Endothelial cell of umbilical vein (primary cell): Measurements from ENCODE around the gene PDGFRB. TPM values are rescaled to one million over a fixed set of nuclear protein-coding genes. Genes with fewer than 3 reads are reported as not detected.

ENCODE experiments used
- BruUV-seq: library from RNA; stranded (reverse); fragments of 400-500 nt; replicated peaks from 2 replicates; lab custom pipeline; 2021; lab: Mats Ljungman, UMichigan
- CTCF ChIA-PET: fragments of 300-600, 350-600 bp; sonication (Branson Sonifier 250); formaldehyde crosslinking; loops from one replicate; lab custom pipeline; 2021; ENCODE audit warnings: antibody characterized with exemption, inconsistent platforms; lab: Charles Lee
- POLR2A ChIA-PET: fragments of 300-600, 350-600 bp; sonication (Branson Sonifier 250); formaldehyde crosslinking; loops from one replicate; lab custom pipeline; 2021; ENCODE audit warnings: antibody characterized with exemption, inconsistent platforms; lab: Charles Lee
- DNase-seq: peaks from one replicate; pipeline ENCODE4 v3.0.0-alpha.2; 2011; ENCODE audit warnings: low read depth, low spot score
- FAIRE-seq: peaks from 2 replicates; lab custom pipeline; 2011; peaks lifted over from hg19 to GRCh38; lab: Jason Lieb, UNC
- H2AFZ ChIP-seq: 2 replicates; pipeline ENCODE4 v1.6.0; 2012; ENCODE audit warnings: low read depth, low read length, control low read depth, inconsistent platforms
- H3K27ac ChIP-seq: 2 replicates; pipeline ENCODE4 v1.5.1; 2011; ENCODE audit warnings: low read depth, mild to moderate bottlenecking, control low read depth, low read length, moderate library complexity; ENCODE audit not compliant: insufficient read depth
- H3K27me3 ChIP-seq, 2 experiments: 2 replicates each; pipeline versions ENCODE4 v1.6.0 to v1.6.1; 2011; ENCODE audit warnings: low read length in 2 of 2, mixed read lengths in 1 of 2; ENCODE audit not compliant: control insufficient read depth in 2 of 2, insufficient read depth in 2 of 2
- H3K36me3 ChIP-seq, 2 experiments: 2 replicates in 1 of 2; 3 replicates in 1 of 2; pipeline ENCODE4 v1.5.1; 2011; ENCODE audit warnings: low read length in 2 of 2, mild to moderate bottlenecking in 1 of 2, moderate library complexity in 1 of 2; ENCODE audit not compliant: control insufficient read depth in 2 of 2, insufficient read depth in 2 of 2; ENCODE audit errors: extremely low read depth in 1 of 2
- H3K4me1 ChIP-seq: 3 replicates; pipeline ENCODE4 v1.5.1; 2011; ENCODE audit warnings: mild to moderate bottlenecking, low read length; ENCODE audit not compliant: control insufficient read depth, insufficient read depth; ENCODE audit errors: extremely low read depth
- H3K4me2 ChIP-seq: 2 replicates; pipeline ENCODE4 v1.6.1; 2011; ENCODE audit warnings: low read length, control low read depth, mixed read lengths; ENCODE audit not compliant: insufficient read depth
- H3K4me3 ChIP-seq, 3 experiments: fragments of 200-600 bp in 1 of 3; sonication (generic), shearing (Covaris generic) in 1 of 3; replicated peaks in 1 of 3; 2 replicates each; pipeline ENCODE4 v1.5.1; 2011 to 2016; ENCODE audit warnings: control low read depth in 3 of 3, low read length in 3 of 3, mild to moderate bottlenecking in 2 of 3, inconsistent platforms in 1 of 3, low read depth in 1 of 3, moderate library complexity in 1 of 3; ENCODE audit not compliant: insufficient read depth in 1 of 3
- H3K79me2 ChIP-seq: 2 replicates; pipeline ENCODE4 v1.6.0; 2012; ENCODE audit warnings: low read length, inconsistent platforms; ENCODE audit not compliant: control insufficient read depth, insufficient read depth
- H3K9ac ChIP-seq: replicated peaks from 2 replicates; pipeline ENCODE3; 2011; ENCODE audit warnings: low read length, control low read depth; ENCODE audit not compliant: insufficient read depth; ENCODE audit errors: extremely low read depth
- H3K9me1 ChIP-seq: replicated peaks from 3 replicates; pipeline ENCODE4 v1.6.0; 2011; ENCODE audit warnings: mild to moderate bottlenecking, low read length; ENCODE audit not compliant: control insufficient read depth, insufficient read depth; ENCODE audit errors: extremely low read depth
- H3K9me3 ChIP-seq: replicated peaks from 2 replicates; pipeline ENCODE4 v1.5.1; 2012; ENCODE audit warnings: low read length, inconsistent platforms; ENCODE audit not compliant: control insufficient read depth, insufficient read depth
- H4K20me1 ChIP-seq: replicated peaks from 2 replicates; pipeline ENCODE3; 2011; ENCODE audit warnings: mild to moderate bottlenecking, low read length; ENCODE audit not compliant: control insufficient read depth, insufficient read depth; ENCODE audit errors: extremely low read depth
- EZH2 ChIP-seq: IDR thresholded peaks from 2 replicates; pipeline ENCODE4 v1.6.1; 2012; ENCODE audit warnings: borderline replicate concordance, low read depth, mild to moderate bottlenecking, moderate library complexity, low read length, inconsistent platforms; ENCODE audit not compliant: severe bottlenecking
- FOS ChIP-seq: IDR thresholded peaks from 2 replicates; pipeline ENCODE4 v1.6.1; 2011; ENCODE audit warnings: mild to moderate bottlenecking, low read length, moderate library complexity, borderline replicate concordance; ENCODE audit not compliant: insufficient read depth
- GATA2 ChIP-seq: IDR thresholded peaks from 2 replicates; pipeline ENCODE4 v1.7.0; 2011; ENCODE audit warnings: low read depth, mild to moderate bottlenecking, moderate library complexity, mixed read lengths, low read length; ENCODE audit not compliant: insufficient read length, insufficient read depth
- JUN ChIP-seq: IDR thresholded peaks from 2 replicates; pipeline ENCODE4 v1.6.1; 2011; ENCODE audit warnings: borderline replicate concordance, low read depth; ENCODE audit not compliant: insufficient read length, insufficient read depth
- MYC ChIP-seq: IDR thresholded peaks from one replicate; pipeline ENCODE4 v1.6.1; 2011; ENCODE audit warnings: mild to moderate bottlenecking, low read depth, low read length
- POLR2A ChIP-seq: IDR thresholded peaks from 2 replicates; pipeline ENCODE4 v1.6.1; 2012; ENCODE audit warnings: low read depth, mild to moderate bottlenecking, control low read depth, low read length
- POLR2AphosphoS5 ChIP-seq: IDR thresholded peaks from 2 replicates; pipeline ENCODE4 v1.6.1; 2012; ENCODE audit warnings: low read depth, mild to moderate bottlenecking, control low read depth, low read length, moderate library complexity; ENCODE audit not compliant: insufficient read depth
- dilution Hi-C: fragments of 300-500 bp; cut with MboI; formaldehyde crosslinking; loops from one replicate; pipeline ENCODE4 v1.15.0; 2019; ENCODE audit warnings: low sequenced_read_pairs; ENCODE audit not compliant: extremely low pct_ligation_motif_present
- intact Hi-C: fragments of 100-400 bp; cut with micrococcal nuclease; formaldehyde crosslinking; loops from one replicate; pipeline ENCODE4 v1.10.0; 2022
- polyA plus RNA-seq, 4 experiments: library from polyadenylated mRNA; depleted of rRNA in 3 of 4; stranded (reverse) in 3 of 4; unstranded in 1 of 4; fragments of >200 nt; gene quantifications; 2 replicates each; pipeline versions ENCODE4 v1.2.1 to v1.2.3, GENCODE V29; 2011 to 2012; ENCODE audit warnings: missing spikeins in 1 of 4
- total RNA-seq: library from RNA; stranded (reverse); gene quantifications from 2 replicates; pipeline ENCODE4 v1.2.3, GENCODE V29; 2021
- TF ChIP-seq, protein P1 (sequence below): IDR thresholded peaks from 2 replicates; pipeline ENCODE4 v1.6.1; 2011; ENCODE audit not compliant: insufficient read depth, insufficient read length
- TF ChIP-seq, protein P2 (sequence below), 2 donors: IDR thresholded peaks; 1 replicate in 1 of 2; 2 replicates in 1 of 2; pipeline ENCODE4 v1.5.1; 2011; ENCODE audit warnings: low read length in 2 of 2, mild to moderate bottlenecking in 2 of 2, moderate library complexity in 2 of 2, control low read depth in 1 of 2, inconsistent platforms in 1 of 2, low read depth in 1 of 2; ENCODE audit not compliant: insufficient read depth in 1 of 2; ENCODE audit errors: extremely low read depth in 1 of 2

The PDGFRB gene
- total and polyA plus RNA-seq, 2 donors (not counting 3 experiments of a cell fraction or from before 2014, with no cell fraction given): 1.4 to 1.7 TPM

DNA sequence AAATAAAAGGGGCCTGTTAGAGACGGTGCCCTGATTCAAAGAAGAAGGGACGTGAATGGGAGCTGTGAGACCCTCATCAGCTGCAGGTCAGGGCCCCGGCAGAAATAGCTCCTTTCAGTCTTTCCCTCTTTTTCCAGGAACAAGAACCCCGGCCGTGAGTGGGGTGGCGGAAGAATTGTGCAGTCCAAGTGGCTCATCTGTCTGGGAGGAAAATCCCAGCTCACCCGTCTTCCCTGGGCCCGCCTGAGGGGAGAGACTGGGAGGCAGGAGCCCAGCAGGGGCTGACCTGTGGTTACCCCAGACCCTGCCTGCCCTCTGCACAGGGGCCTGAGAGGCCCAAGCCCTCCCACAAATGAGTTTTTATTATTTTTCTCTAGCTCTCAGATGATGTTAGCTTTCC is 44.5 kb downstream of the PDGFRB start:
- H2AFZ ChIP-seq: no peak overlapping the region
- no peak overlapping the region for H3K27ac ChIP-seq
- H3K9me3 ChIP-seq: no peaks in the 10 kb centered on the region
- CTCF ChIA-PET: interaction anchor here (1.3 to 2.1 kb wide), 3 partner anchors 11 to 120 kb away, joined by 3 to 7 read pairs (median 5); no protein-coding TSS in a partner anchor
- H3K4me2 ChIP-seq: no peak overlapping the region
- H3K9me1 ChIP-seq: no peaks in the 10 kb centered on the region
- H3K4me3 ChIP-seq: no peak overlapping the region
- dilution Hi-C loops (no loop called here), intact Hi-C loops (no loop called here)
- H3K27me3 ChIP-seq: peaks cover 4 to 5% of the 10 kb centered on the region in 2 experiments
- H3K9ac ChIP-seq: no peak overlapping the region
- H3K4me1 ChIP-seq: no peaks in the 10 kb centered on the region
- no peaks in the 10 kb centered on the region for H3K79me2 ChIP-seq
- no peak for TF ChIP-seq FOS
- TF ChIP-seq JUN: no peak
- TF ChIP-seq MYC: no peak
- no peak for TF ChIP-seq EZH2
- no peak for TF ChIP-seq POLR2A
- no peak for TF ChIP-seq POLR2AphosphoS5
- TF ChIP-seq, protein P1, sequence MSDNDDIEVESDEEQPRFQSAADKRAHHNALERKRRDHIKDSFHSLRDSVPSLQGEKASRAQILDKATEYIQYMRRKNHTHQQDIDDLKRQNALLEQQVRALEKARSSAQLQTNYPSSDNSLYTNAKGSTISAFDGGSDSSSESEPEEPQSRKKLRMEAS: no peak
- TF ChIP-seq GATA2: no peak
- TF ChIP-seq, protein P2, sequence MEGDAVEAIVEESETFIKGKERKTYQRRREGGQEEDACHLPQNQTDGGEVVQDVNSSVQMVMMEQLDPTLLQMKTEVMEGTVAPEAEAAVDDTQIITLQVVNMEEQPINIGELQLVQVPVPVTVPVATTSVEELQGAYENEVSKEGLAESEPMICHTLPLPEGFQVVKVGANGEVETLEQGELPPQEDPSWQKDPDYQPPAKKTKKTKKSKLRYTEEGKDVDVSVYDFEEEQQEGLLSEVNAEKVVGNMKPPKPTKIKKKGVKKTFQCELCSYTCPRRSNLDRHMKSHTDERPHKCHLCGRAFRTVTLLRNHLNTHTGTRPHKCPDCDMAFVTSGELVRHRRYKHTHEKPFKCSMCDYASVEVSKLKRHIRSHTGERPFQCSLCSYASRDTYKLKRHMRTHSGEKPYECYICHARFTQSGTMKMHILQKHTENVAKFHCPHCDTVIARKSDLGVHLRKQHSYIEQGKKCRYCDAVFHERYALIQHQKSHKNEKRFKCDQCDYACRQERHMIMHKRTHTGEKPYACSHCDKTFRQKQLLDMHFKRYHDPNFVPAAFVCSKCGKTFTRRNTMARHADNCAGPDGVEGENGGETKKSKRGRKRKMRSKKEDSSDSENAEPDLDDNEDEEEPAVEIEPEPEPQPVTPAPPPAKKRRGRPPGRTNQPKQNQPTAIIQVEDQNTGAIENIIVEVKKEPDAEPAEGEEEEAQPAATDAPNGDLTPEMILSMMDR (IDR thresholded peaks at IDR 0.05; ENCODE audit: extremely low read depth in 1 of 2, insufficient read depth in 1 of 2, low read depth in 1 of 2, low read length in 2 of 2): no peak
- POLR2A ChIA-PET: interaction anchor here (0.7 kb wide), 1 partner anchor 121 kb away, joined by 3 read pairs; no protein-coding TSS in a partner anchor
- BruUV-seq: no TSS peak
- no peaks in the 10 kb centered on the region for H4K20me1 ChIP-seq
- H3K36me3 ChIP-seq: no peaks in the 10 kb centered on the region
- FAIRE-seq (no peak), DNase-seq (no peak)
